Measurements from ENCODE around the gene TMED7.

GRCh38 chr5:115644046-115644445, 18.2 kb upstream of the TMED7 start:
- TF ChIP-seq CTCF (IDR thresholded peaks at IDR 0.05; ENCODE audit: insufficient read depth, low read length) (no peak), POLR2AphosphoS5 (IDR thresholded peaks at IDR 0.05; ENCODE audit: low read depth) (no peak), REST (IDR thresholded peaks at IDR 0.05; ENCODE audit: insufficient replicate concordance, low read depth) (no peak), GABPA (IDR thresholded peaks at IDR 0.05; ENCODE audit: low read depth) (no peak), SPI1 (IDR thresholded peaks at IDR 0.05; ENCODE audit: borderline replicate concordance, low read depth) (no peak)

All from HL-60 (cell line).